NCI-H2171 (cell line): Measurements from ENCODE around the gene FLRT2.

Source experiments
- DNase-seq: peaks from one replicate; lab custom pipeline; 2025; lab: John Stamatoyannopoulos, UW

Gene FLRT2

DNA sequence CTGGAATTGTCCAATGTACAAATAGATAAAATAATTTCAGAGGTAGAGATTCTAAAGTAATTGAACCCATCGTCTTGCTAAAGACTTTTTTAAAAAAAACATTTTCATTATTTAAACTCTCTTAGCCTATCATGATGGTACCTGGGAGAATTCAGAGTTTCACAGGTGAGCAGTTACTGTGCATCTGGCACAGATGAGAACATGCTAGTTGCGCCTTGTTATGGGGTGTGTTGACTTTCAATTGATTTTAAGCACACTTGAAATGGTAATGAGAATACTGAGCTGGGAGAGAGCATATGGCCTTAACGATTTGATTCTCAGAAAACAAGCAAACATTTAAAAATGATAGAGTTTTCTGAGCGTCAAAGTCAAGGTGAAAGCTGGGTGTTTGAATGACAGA lies 66.6 kb downstream of the FLRT2 start:
- DNase-seq, result peak; percentile 85

DNA sequence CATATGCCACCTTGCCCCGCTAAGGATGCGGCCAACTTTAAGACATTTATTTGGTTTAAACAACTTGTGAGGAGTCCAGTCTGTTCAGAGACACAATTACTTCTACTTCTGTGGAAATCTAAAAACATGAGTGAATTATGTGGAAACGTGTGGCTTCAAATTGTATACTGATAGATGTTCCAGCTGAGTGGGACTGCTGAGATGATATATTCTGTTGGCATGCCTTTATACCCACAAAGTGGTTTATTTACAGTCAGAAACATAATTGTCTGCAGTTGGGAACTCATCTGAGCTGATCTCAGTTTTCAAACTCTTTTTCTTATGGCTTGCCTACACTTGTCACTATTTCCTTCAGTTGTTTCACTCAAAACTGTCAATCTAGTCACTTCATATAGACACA lies 67.8 kb downstream of the FLRT2 start:
- no peak for DNase-seq

DNA sequence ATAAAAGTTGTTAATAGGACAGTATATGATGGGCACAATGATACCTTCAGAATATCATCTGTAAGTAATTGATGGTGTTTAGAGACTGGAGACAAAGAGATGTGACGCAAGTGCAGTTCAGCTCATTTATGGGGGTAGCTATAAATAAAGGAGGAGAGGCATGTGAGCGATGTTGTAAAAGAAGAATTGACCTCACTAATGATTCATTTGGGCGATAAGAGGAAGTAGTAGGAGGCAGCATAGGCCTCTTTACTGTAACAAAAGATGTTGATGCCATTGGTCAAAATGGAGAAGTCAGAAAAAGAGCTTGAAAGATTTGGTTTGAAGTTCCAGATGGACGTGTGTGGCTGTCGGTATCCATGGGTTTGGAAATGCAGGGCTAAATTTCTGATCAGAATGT lies 70.0 kb downstream of the FLRT2 start:
- no peak for DNase-seq

DNA sequence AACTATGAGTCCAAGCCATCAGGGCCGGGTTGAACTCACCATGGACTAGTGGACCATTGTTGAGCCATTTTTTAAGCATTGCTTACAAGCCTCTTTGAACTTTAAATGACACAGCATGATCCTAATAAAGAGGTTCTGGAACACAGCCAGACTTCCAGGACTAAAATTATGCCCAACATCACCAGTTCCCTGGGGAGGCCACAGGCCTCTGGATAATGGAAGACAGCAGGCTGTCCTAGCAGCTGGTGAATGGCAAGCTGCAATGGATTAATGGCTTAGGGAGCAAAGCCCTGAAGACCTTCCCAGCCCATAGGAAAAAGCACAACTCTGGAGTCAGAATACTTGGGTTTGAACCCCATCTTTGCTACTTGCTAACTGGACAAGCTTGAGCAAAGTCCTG lies 71.3 kb downstream of the FLRT2 start:
- peak; percentile 98 for DNase-seq

DNA sequence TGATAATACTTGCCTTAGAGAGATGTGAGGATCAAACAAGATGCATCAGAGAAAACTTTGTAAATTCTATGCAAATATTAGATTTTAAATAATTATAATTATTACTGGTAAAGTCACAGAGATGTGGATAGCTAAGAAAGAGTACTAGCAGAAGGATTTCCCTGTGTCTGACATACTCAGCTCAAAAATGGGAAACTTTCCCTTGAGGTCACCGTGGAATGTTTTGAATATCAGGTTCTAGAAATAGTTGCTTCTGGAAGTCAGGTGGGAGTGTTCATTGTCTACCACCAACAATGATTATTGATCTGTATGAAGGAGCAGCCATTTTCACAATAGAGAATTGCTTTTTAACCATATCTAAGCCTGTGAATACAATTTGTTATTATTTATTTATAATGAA lies 71.7 kb downstream of the FLRT2 start:
- no peak for DNase-seq

DNA sequence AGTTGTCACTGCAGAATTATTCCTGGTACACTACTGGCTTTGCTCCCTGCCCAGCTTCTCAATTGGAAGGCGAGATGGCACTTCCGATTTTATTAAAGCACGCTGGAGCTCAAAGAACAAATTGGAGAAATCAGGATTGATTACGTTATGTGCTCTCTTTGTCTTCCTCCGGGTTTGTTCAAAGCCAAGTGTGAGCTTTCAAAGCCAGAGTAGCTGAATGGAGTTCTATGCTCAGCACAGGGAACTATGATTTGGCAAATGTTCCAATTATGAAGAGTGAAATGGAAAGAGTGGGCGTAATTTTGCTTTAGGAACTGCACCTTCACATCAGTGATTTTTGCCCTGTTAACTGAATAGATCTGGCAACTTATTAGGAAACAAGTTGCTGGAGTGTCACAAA lies 72.4 kb downstream of the FLRT2 start:
- DNase-seq, result no peak

DNA sequence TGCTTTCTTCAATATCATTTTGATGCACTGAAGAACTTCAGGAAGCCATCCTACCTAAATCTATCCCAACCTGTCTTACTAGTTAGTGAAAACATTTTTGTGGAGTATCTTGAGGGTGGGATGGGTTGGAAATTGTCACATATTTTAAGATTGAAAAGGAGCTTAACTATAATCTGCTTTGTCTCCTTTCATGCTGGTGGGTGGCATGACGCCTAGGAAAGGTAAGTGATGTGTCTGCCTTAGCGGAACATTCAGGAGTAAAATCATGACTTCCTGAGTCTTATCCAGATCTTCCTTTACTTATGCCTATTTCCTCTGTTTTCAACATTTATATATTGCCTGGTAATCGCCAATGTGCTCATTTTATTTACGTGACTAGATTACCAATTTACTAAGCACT lies 74.1 kb downstream of the FLRT2 start:
- no peak for DNase-seq

DNA sequence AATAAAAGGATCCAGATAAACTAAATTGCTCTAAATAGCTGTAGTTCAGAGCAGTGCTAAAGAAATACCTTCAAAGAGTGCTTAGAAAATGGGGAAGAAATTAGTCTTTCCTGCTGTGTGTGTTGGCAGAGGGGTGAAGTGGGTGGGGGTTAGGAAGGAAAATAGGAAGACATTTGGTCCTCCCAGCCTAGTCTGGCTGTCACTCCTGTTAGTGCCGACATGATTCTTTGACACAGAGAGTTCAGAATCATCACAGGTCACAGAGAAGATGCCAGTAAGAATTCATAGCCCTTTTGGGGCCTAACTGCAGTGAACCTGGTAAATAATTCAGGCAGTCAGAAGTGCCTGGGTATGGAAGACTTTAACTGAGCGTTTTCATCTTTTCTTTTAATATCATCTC lies 74.8 kb downstream of the FLRT2 start:
- DNase-seq, result no peak

DNA sequence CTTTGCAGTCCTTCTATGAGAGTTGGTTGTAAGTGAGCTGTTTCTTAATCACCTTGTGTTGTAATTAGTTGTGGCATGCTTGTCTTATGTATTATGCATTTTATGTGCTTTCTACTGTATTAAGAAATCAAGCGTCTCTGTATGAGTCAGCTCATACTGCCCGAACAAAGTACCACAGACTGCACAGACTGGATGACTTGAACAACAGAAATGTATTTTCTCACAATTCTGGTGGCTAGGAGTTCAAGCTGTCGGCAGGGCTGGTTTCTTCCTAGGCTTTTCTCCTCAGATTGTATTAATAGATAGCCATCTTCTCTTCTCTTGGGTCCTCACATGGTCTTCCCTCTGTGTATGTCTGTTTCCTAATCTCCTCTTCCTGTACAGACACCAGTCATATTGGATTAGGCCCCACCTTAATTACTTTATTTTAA lies 77.7 kb downstream of the FLRT2 start:
- DNase-seq, result no peak

DNA sequence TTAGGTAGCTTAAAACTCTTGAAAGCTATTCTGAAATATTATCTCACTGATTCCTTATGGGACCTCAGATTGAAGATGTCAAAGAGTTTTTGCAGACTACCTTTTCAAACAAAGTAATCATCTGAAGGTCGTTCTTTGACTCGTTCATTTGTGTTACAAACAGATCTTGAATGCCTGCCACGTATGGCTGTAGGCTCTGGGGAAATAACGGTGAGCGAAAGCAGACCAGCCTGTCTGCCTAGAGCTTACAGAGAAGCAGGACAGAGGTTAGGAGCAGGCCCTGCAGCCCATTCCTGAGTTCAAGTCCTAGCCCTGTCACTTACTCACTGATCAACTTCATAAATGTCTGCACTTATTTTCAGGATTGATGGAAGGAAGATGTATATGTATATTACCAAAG lies 83.6 kb downstream of the FLRT2 start:
- no peak for DNase-seq

DNA sequence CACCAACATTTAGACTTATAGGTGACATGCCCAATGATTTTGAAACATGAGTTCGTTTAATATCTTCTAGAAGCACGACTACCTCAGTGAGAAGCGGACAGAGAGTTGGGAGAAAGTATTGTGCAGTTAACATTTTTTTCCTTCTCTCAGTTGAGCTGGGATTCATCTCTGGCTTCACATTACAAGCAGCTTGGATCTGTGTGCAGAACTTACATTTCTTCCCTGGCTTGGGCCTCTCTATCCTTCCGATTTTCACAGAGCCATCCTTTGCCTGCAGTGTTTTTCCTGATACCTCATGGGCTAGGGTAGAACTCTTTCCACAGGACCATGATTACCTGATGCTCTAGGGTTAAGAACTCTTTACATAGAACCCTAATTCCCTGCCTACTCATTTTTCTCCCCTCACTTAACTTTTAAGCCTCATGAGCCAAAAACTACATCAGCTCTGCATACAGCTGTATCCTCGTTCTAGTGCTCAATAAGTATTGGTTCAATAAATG lies 86.5 kb downstream of the FLRT2 start:
- no peak for DNase-seq

DNA sequence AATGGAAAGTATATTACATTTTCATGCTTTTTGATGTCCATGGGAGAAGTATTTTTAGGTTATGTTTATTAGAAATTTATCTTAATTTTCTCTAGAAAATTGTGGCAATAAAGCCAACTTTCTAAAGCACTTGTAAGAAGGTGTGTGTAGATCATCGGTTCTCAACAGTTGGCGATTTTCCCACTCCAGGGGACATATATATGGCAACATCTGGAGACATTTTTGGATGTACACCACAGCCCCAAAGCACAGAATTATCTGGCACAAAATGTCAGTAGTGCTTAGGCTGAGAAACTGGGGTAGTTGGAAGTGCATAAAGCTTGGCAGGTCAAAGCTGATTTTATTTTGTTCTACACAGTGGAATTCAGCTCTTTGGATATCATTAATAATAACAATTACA lies 86.9 kb downstream of the FLRT2 start:
- no peak for DNase-seq

DNA sequence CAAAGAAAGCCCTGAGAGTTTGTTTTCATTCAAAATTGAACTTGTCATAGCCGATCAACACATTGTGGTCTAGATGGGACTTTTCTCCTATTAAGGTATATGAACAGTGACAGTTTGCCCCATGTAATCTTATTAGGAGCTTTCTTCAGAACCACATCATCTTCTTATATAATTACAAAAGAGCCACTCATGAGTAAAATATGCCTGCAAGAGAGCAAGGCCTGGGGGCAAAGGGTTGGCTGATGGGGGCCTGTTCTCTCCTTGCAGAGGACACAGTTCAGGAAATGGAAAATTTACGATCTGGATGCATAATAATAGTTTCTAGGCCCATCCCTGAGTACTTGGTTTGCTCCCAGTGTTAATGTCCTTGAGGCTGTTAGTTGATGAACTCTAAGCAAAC lies 87.8 kb downstream of the FLRT2 start:
- no peak for DNase-seq

DNA sequence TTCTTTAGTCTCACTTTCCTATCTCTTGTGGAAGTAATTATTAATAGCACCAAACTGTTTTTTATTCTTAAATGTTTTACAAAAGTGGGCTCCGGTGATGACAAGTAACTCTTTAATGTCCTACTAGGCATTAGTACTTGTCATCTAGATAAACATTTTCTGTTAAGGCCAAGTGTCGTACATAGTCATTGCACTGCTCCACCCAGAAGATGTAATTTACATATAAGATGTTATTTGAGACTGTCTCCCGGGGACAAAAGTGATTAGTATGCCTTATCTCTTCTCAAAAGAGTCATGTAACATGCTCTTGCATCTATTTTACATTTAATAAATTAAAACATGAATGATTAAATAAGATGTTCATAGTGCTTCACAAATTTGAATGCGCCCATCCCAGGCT lies 88.4 kb downstream of the FLRT2 start:
- DNase-seq, result no peak

DNA sequence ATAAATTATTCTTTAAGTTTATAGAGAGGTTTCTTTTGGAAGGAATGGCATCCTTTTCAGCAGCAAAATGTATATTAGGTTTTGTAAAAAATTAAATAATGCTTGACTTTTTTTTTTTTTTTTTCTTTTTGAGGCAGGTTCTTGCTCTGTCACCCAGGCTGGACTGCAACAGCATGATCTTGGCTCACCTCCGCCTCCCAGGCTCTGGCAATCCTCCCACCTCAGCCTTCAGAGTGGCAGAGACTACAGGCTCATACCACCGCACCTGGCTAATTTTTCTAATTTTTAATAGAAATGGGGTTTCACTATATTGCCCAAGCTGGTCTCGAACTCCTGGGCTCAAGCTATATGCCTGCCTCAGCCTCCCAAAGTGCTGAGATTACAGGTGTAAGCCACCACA lies 89.0 kb downstream of the FLRT2 start:
- no peak for DNase-seq

DNA sequence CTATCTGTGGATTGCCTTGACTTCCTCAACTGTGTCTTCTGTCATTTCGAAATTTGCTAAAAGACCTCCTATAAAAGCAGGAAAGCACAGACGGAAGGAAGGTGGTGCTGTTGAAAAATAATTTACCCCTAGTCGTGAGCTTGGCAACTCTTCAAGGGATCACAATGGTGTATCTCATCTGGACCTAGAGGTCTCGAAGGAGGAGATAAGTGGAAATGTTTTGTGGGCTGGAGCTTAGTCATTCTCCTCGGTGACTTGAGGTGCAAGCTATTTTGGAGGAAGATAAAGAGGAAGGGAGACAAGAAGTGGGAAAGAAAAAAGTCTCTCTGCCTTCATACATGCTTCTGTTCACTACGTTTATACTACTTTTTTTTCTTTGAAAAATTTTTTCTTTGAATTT lies 89.9 kb downstream of the FLRT2 start:
- no peak for DNase-seq

DNA sequence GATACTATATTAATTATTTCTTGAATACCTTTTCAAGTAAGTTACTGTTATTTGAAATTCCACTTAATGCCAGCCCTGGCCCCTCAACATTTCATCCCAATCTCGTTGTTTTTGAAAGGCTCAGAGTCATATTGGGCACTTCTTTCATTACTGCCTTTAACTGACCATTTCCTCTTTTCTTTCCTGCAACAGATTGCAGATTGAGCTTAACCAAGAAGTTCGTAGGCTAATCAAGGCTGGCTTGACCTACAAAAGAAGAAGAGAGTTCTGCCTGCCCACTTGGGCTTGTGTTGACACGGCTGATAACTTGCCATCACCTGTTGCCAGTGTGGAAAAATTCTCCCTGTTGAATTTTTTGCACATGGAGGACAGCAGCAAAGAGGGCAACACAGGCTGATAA lies 91.0 kb downstream of the FLRT2 start:
- DNase-seq, result no peak

DNA sequence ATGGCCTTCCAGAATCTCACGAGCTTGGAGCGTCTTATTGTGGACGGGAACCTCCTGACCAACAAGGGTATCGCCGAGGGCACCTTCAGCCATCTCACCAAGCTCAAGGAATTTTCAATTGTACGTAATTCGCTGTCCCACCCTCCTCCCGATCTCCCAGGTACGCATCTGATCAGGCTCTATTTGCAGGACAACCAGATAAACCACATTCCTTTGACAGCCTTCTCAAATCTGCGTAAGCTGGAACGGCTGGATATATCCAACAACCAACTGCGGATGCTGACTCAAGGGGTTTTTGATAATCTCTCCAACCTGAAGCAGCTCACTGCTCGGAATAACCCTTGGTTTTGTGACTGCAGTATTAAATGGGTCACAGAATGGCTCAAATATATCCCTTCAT lies 92.2 kb downstream of the FLRT2 start:
- no peak for DNase-seq

DNA sequence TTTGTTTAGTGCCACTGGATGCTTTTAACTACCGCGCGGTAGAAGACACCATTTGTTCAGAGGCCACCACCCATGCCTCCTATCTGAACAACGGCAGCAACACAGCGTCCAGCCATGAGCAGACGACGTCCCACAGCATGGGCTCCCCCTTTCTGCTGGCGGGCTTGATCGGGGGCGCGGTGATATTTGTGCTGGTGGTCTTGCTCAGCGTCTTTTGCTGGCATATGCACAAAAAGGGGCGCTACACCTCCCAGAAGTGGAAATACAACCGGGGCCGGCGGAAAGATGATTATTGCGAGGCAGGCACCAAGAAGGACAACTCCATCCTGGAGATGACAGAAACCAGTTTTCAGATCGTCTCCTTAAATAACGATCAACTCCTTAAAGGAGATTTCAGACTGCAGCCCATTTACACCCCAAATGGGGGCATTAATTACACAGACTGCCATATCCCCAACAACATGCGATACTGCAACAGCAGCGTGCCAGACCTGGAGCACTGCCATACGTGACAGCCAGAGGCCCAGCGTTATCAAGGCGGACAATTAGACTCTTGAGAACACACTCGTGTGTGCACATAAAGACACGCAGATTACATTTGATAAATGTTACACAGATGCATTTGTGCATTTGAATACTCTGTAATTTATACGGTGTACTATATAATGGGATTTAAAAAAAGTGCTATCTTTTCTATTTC lies 93.2 kb downstream of the FLRT2 start:
- no peak for DNase-seq

DNA sequence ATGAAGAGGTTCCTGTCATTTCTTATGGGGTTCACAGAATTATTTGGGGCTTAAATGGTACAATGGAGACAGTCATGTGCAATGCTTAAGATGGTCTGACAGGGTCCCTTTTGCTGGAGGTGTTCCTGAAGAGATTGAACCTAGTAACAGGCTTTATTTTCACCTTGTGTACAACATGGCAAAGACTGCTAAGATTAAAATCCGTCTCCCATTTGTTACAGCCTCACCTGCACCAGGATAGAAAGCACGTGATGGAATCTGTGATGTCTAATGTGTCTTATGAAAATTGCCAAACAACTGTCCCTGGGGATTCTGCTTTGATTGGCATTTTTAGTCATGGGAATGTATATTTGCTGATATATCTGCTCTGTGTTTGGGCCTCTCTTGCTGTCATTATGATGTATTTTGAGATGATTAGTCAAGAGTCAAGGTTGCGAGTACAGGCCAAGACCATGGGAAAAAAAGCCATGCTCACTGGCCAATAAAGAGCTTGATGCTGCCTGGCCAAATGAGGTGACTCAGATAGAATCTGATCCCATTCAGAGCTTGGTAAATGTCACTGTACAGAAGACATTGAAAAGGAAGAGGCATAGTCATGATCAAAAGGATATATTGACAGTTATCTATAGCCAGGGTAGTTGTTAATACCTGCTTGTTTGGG lies 96.1 kb downstream of the FLRT2 start:
- DNase-seq, result no peak

DNA sequence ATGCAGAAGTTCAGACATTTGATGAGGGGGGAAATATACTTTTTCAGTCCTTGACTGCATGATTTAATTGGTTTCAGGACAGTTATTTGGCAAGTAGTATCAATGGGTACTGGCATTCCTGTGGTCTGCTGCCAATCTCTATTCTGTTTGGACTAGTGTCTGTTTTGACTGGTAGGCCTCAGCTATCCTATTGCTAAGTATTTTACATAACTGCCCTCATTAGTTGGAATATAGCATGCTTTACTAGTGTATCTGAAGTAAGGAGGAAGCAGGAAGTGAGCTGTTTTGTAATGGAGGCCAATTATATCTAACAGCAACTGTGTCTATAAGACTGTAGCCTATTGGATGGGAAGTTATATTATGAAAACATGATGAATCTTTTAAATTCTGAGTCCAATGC lies 104.3 kb downstream of the FLRT2 start:
- no peak for DNase-seq

DNA sequence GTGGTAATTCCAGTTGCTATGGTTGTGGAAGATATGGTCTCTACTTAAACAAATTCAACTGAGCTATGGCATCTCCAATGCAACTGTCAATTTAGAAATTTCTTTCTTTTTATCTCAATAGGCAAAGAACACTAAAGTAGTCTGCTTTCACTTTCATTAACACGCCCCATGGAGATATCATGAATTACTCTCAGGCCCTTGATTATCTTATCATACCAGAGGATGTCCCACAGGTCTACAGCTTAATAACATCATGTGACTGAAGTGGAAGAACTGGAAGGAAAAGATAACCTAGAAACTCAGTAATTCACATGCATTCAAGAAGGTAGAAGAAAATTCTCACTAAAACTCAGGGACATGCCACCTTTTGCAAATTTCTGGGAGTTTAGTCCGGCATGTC lies 114.3 kb downstream of the FLRT2 start:
- DNase-seq, result no peak

DNA sequence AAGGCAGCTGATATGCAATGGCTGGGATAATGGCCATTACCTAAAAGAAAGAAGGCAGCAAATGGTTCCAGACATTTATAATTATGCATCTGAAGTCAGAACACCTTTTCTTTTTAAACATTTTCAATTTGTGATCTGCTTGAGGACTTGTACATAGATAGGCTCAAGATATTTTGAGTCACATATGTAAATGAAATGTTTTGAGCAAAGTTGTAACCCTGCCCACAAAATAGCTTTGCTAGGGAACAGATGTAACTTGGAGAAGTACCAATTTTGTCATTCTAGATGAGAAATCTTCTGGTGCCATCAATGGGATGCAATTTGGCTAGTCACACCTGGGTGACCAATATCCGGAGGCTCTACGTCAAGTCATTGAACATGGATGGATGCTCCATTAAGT lies 123.1 kb downstream of the FLRT2 start:
- DNase-seq, result no peak
